Measurements from ENCODE around the gene PRMT7.
"Not testable (repeated sequence)": the region's sequence is repeated elsewhere in the genome, so short reads cannot be mapped to it uniquely, and the experiment has no call there.

Gene PRMT7

GRCh38 chr16:68288252-68288650 is 22.6 kb upstream of the PRMT7 start:
- no peak for TF ChIP-seq CTCF (IDR thresholded peaks at IDR 0.05; ENCODE audit: low read depth, low read length, missing control alignments)
- in situ Hi-C loops (cut with HindIII; ENCODE audit: low sequenced_read_pairs) = no loop called here
- DNase-seq (ENCODE audit: low read depth) = no peak
- H3K4me3 ChIP-seq (ENCODE audit: low read depth, low read length) = no peak overlapping the region

GRCh38 chr16:68288796-68289195 is 22.0 kb upstream of the PRMT7 start:
- H3K4me3 ChIP-seq (ENCODE audit: low read depth, low read length); DNase-seq (ENCODE audit: low read depth); in situ Hi-C loops (cut with HindIII; ENCODE audit: low sequenced_read_pairs): not testable (repeated sequence)

- in situ Hi-C loops (cut with HindIII; ENCODE audit: low sequenced_read_pairs) = no loop called here
- H3K4me3 ChIP-seq (ENCODE audit: low read depth, low read length) = no peak overlapping the region
- no peak for TF ChIP-seq CTCF (IDR thresholded peaks at IDR 0.05; ENCODE audit: low read depth, low read length, missing control alignments)
- no peak for DNase-seq (ENCODE audit: low read depth)
Measured at GRCh38 chr16:68289202-68289601, 21.6 kb upstream of the PRMT7 start.

GRCh38 chr16:68289621-68290329 is 21.0 kb upstream of the PRMT7 start:
- TF ChIP-seq CTCF (IDR thresholded peaks at IDR 0.05; ENCODE audit: low read depth, low read length, missing control alignments) = no peak
- DNase-seq (ENCODE audit: low read depth) = no peak
- in situ Hi-C loops (cut with HindIII; ENCODE audit: low sequenced_read_pairs) = no loop called here
- no peak overlapping the region for H3K4me3 ChIP-seq (ENCODE audit: low read depth, low read length)

- TF ChIP-seq CTCF (IDR thresholded peaks at IDR 0.05; ENCODE audit: low read depth, low read length, missing control alignments) = no peak
- no peak for DNase-seq (ENCODE audit: low read depth)
- in situ Hi-C loops (cut with HindIII; ENCODE audit: low sequenced_read_pairs) = no loop called here
- H3K4me3 ChIP-seq (ENCODE audit: low read depth, low read length) = no peak overlapping the region
Measured at GRCh38 chr16:68290450-68290849, 20.4 kb upstream of the PRMT7 start.

- TF ChIP-seq CTCF (IDR thresholded peaks at IDR 0.05; ENCODE audit: low read depth, low read length, missing control alignments) = no peak
- DNase-seq (ENCODE audit: low read depth) = no peak
- H3K4me3 ChIP-seq (ENCODE audit: low read depth, low read length) = no peak overlapping the region
- in situ Hi-C loops (cut with HindIII; ENCODE audit: low sequenced_read_pairs) = no loop called here
Measured at GRCh38 chr16:68291227-68291626, 19.6 kb upstream of the PRMT7 start.

GRCh38 chr16:68292425-68292824 is 18.4 kb upstream of the PRMT7 start:
- no peak for DNase-seq (ENCODE audit: low read depth)
- no peak for TF ChIP-seq CTCF (IDR thresholded peaks at IDR 0.05; ENCODE audit: low read depth, low read length, missing control alignments)
- in situ Hi-C loops (cut with HindIII; ENCODE audit: low sequenced_read_pairs) = no loop called here
- no peak overlapping the region for H3K4me3 ChIP-seq (ENCODE audit: low read depth, low read length)
